Neural progenitor cell (in vitro differentiated cells): ENCODE data around the gene GRAMD2A. TPM values are rescaled to one million over a fixed set of nuclear protein-coding genes. Genes with fewer than 3 reads are reported as not detected.

Experiments
- DNase-seq: peaks from one replicate; pipeline ENCODE4 v3.0.0-alpha.2; 2016; ENCODE audit warnings: low spot score
- H2AFZ ChIP-seq: fragments of 200-600 bp; sonication (generic); replicated peaks from 2 replicates; pipeline ENCODE4 v1.6.1; 2016; ENCODE audit warnings: antibody characterized with exemption
- H3F3A ChIP-seq: fragments of 200-600 bp; sonication (generic); 2 replicates; pipeline ENCODE4 v1.6.1; 2016; ENCODE audit warnings: antibody characterized with exemption, low read depth
- H3K27ac ChIP-seq: fragments of 200-600 bp; sonication (generic); 2 replicates; pipeline ENCODE4 v1.5.1; 2016; ENCODE audit warnings: mild to moderate bottlenecking
- H3K27me3 ChIP-seq: fragments of 200-600 bp; sonication (generic); 2 replicates; pipeline ENCODE4 v1.6.1; 2016; ENCODE audit warnings: mild to moderate bottlenecking, moderate library complexity
- H3K36me3 ChIP-seq: fragments of 200-600 bp; sonication (generic); 2 replicates; pipeline ENCODE4 v1.5.1; 2016
- H3K4me1 ChIP-seq: fragments of 200-600 bp; sonication (generic); 2 replicates; pipeline ENCODE4 v1.6.1; 2016; ENCODE audit warnings: mixed run types
- H3K4me2 ChIP-seq: fragments of 200-600 bp; sonication (generic); 2 replicates; pipeline ENCODE4 v1.6.1; 2016
- H3K4me3 ChIP-seq: fragments of 200-600 bp; sonication (generic); 2 replicates; pipeline ENCODE4 v1.5.1; 2016
- H3K79me2 ChIP-seq: fragments of 200-600 bp; sonication (generic); 2 replicates; pipeline ENCODE4 v1.6.1; 2016; ENCODE audit warnings: low read depth
- H3K9ac ChIP-seq: fragments of 200-600 bp; sonication (generic); 2 replicates; pipeline ENCODE4 v1.6.1; 2016
- H3K9me3 ChIP-seq: fragments of 200-600 bp; sonication (generic); 2 replicates; pipeline ENCODE4 v1.5.1; 2016; ENCODE audit warnings: low read depth
- H4K20me1 ChIP-seq: fragments of 200-600 bp; sonication (generic); 2 replicates; pipeline ENCODE4 v1.6.1; 2016; ENCODE audit warnings: low read depth
- H3K27ac Mint-ChIP-seq: 3 replicates; pipeline ENCODE4 v1.8.0; 2021; ENCODE audit warnings: mixed read lengths
- H3K27me3 Mint-ChIP-seq: 2 replicates; pipeline ENCODE4 v1.8.0; 2022; ENCODE audit warnings: low read depth, mild to moderate bottlenecking, inconsistent platforms, moderate library complexity, mixed read lengths; ENCODE audit not compliant: insufficient read depth
- H3K36me3 Mint-ChIP-seq: 3 replicates; pipeline ENCODE4 v1.8.0; 2021; ENCODE audit warnings: mixed read lengths
- H3K4me1 Mint-ChIP-seq: 3 replicates; pipeline ENCODE4 v1.8.0; 2021; ENCODE audit warnings: mixed read lengths
- H3K4me3 Mint-ChIP-seq: 3 replicates; pipeline ENCODE4 v1.8.0; 2021; ENCODE audit warnings: mild to moderate bottlenecking, moderate library complexity, mixed read lengths
- H3K9me3 Mint-ChIP-seq: 3 replicates; pipeline ENCODE4 v1.8.0; 2020; ENCODE audit warnings: mixed read lengths
- EZH2 ChIP-seq: fragments of 200-600 bp; sonication (generic); IDR thresholded peaks from 2 replicates; pipeline ENCODE4 v1.6.1; 2017; ENCODE audit warnings: antibody characterized with exemption, mild to moderate bottlenecking, moderate library complexity
- EZH2phosphoT487 ChIP-seq: fragments of 200-600 bp; sonication (generic); IDR thresholded peaks from 2 replicates; pipeline ENCODE4 v1.6.1; 2017; ENCODE audit warnings: antibody characterized with exemption
- total RNA-seq: library from RNA; depleted of rRNA; stranded (reverse); fragments of >200 nt; gene quantifications from 2 replicates; pipeline ENCODE4 v1.2.3, GENCODE V29; 2015; ENCODE audit warnings: low replicate concordance
- TF ChIP-seq, protein P1 (sequence below): fragments of 200-600 bp; sonication (generic); IDR thresholded peaks from 2 replicates; pipeline ENCODE4 v1.5.1; 2017; ENCODE audit warnings: antibody characterized with exemption, mild to moderate bottlenecking

GRAMD2A gene
- total RNA-seq, 1 donor from 2014 or later: 0.43 TPM

DNA sequence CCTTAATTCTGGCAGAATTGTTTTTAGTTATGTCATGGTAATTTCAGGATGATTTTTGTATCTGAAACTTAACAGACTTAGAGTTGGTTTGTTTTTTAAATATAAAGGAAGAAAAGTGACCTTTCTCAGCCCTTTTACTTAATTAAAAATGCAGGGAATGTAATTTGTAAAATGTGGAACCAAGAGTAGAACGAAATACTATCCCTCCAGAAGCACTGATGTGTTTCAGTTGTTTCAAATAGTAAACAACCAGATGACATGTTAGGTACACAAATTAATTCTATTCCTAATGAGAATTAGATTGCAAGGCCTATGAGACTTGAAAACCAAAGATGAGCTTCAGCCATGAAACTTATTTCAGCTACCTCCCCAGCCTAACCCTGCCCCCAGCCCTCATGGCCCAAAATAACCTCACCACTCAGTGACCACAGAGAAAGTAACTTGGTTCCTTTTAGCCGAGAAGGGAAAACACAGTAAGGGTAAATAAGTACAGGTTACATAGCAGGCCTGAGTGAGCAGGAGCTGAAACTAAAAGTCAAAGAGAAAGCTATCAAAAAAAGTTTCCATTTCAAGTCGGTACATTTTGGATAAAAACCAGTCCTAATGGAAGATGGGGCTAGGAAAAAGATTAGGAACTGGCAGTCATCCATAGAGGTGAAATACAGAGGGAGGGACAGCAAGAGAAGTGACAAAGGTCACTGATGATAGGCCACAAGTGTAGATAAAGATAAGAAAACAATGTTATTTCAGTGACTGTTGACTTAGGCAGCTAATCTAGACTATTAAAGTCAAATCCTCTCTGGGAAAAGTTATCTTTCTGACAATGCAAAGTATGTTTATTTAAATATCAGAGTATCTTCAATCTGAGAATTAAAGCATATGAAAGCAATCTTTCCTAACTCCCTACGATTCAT is 56.2 kb downstream of the GRAMD2A start:
- Mint-ChIP-seq H3K4me3 (no peak overlapping the region), H3K27me3 (peaks cover 2% of the 10 kb centered on the region), H3K9me3 (no peaks in the 10 kb centered on the region), H3K27ac (no peak overlapping the region), H3K4me1 (no peaks in the 10 kb centered on the region), H3K36me3 (peaks cover 3% of the 10 kb centered on the region)
- H3K4me1 ChIP-seq: no peaks in the 10 kb centered on the region
- TF ChIP-seq EZH2phosphoT487: no peak
- no peak for TF ChIP-seq EZH2
- TF ChIP-seq, protein P1, sequence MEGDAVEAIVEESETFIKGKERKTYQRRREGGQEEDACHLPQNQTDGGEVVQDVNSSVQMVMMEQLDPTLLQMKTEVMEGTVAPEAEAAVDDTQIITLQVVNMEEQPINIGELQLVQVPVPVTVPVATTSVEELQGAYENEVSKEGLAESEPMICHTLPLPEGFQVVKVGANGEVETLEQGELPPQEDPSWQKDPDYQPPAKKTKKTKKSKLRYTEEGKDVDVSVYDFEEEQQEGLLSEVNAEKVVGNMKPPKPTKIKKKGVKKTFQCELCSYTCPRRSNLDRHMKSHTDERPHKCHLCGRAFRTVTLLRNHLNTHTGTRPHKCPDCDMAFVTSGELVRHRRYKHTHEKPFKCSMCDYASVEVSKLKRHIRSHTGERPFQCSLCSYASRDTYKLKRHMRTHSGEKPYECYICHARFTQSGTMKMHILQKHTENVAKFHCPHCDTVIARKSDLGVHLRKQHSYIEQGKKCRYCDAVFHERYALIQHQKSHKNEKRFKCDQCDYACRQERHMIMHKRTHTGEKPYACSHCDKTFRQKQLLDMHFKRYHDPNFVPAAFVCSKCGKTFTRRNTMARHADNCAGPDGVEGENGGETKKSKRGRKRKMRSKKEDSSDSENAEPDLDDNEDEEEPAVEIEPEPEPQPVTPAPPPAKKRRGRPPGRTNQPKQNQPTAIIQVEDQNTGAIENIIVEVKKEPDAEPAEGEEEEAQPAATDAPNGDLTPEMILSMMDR: no peak
- no peak overlapping the region for H3K27ac ChIP-seq
- no peaks in the 10 kb centered on the region for H3K79me2 ChIP-seq
- no peak overlapping the region for H2AFZ ChIP-seq
- DNase-seq: no peak
- no peaks in the 10 kb centered on the region for H3K9me3 ChIP-seq
- H3K4me2 ChIP-seq: no peak overlapping the region
- H4K20me1 ChIP-seq: no peaks in the 10 kb centered on the region
- H3K4me3 ChIP-seq: no peak overlapping the region
- no peak overlapping the region for H3K9ac ChIP-seq
- no peaks in the 10 kb centered on the region for H3K36me3 ChIP-seq
- no peaks in the 10 kb centered on the region for H3K27me3 ChIP-seq
- H3F3A ChIP-seq: no peaks in the 10 kb centered on the region

DNA sequence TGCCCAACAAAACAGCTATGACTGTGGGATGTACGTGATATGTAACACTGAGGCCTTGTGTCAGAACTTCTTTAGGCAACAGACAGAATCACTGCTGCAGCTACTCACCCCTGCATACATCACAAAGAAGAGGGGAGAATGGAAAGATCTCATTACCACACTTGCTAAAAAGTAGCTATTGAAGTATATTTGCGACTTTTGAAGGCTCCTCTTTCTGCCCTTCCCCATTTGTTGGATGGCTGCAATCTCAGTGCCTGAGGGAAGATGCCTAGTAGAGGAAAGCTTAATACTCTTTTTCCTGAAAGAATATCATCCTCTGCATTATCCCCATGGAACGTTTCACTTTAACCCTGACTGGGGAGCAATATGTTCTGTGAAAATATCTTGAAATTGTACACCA is 57.5 kb downstream of the GRAMD2A start:
- no peaks in the 10 kb centered on the region for H3K79me2 ChIP-seq
- Mint-ChIP-seq H3K27me3 (no peaks in the 10 kb centered on the region), H3K4me1 (no peaks in the 10 kb centered on the region), H3K9me3 (no peaks in the 10 kb centered on the region), H3K36me3 (peaks cover 3% of the 10 kb centered on the region), H3K4me3 (no peak overlapping the region), H3K27ac (no peak overlapping the region)
- no peak overlapping the region for H3K27ac ChIP-seq
- no peak overlapping the region for H3K9ac ChIP-seq
- no peaks in the 10 kb centered on the region for H3F3A ChIP-seq
- no peaks in the 10 kb centered on the region for H3K9me3 ChIP-seq
- H4K20me1 ChIP-seq: no peaks in the 10 kb centered on the region
- DNase-seq: no peak
- TF ChIP-seq EZH2phosphoT487: no peak
- TF ChIP-seq EZH2: no peak
- TF ChIP-seq, protein P1: no peak
- no peaks in the 10 kb centered on the region for H3K4me1 ChIP-seq
- H3K4me2 ChIP-seq: no peak overlapping the region
- H2AFZ ChIP-seq: no peak overlapping the region
- no peaks in the 10 kb centered on the region for H3K36me3 ChIP-seq
- H3K27me3 ChIP-seq: no peaks in the 10 kb centered on the region
- no peak overlapping the region for H3K4me3 ChIP-seq

DNA sequence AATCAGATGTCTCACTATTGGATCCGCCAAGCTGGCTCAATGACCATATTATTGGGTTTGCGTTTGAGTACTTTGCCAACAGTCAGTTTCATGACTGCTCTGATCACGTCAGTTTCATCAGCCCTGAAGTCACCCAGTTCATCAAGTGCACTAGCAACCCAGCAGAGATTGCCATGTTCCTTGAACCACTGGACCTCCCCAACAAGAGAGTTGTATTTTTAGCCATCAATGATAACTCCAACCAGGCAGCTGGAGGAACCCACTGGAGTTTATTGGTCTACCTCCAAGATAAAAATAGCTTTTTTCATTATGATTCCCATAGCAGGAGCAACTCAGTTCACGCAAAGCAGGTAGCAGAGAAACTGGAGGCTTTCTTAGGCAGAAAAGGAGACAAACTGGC is 57.9 kb downstream of the GRAMD2A start:
- TF ChIP-seq, protein P1: no peak
- TF ChIP-seq EZH2 (no peak), EZH2phosphoT487 (no peak)
- H3K9me3 ChIP-seq: no peaks in the 10 kb centered on the region
- no peaks in the 10 kb centered on the region for H3K27me3 ChIP-seq

More for the DNA sequence above, 57.9 kb downstream of the GRAMD2A start:
- no peaks in the 10 kb centered on the region for H3K27me3 Mint-ChIP-seq
- no peaks in the 10 kb centered on the region for H3K4me1 Mint-ChIP-seq
- no peak overlapping the region for H3K4me3 Mint-ChIP-seq
- no peaks in the 10 kb centered on the region for H3K36me3 ChIP-seq
- H3K27ac Mint-ChIP-seq: no peak overlapping the region
- H3K79me2 ChIP-seq: no peaks in the 10 kb centered on the region
- H4K20me1 ChIP-seq: no peaks in the 10 kb centered on the region
- no peak overlapping the region for H3K9ac ChIP-seq
- H3K27ac ChIP-seq: no peak overlapping the region
- H3K4me1 ChIP-seq: no peaks in the 10 kb centered on the region
- no peaks in the 10 kb centered on the region for H3K9me3 Mint-ChIP-seq
- DNase-seq: no peak
- no peak overlapping the region for H2AFZ ChIP-seq
- peaks cover 3% of the 10 kb centered on the region for H3K36me3 Mint-ChIP-seq
- no peak overlapping the region for H3K4me2 ChIP-seq
- no peaks in the 10 kb centered on the region for H3F3A ChIP-seq
- no peak overlapping the region for H3K4me3 ChIP-seq
